Amygdala (tissue), 56 donors: Measurements from ENCODE around the gene TBCK.
"Not testable (repeated sequence)": the region's sequence is repeated elsewhere in the genome, so short reads cannot be mapped to it uniquely, and the experiment has no call there.

Experiments
- DNase-seq, 56 donors: peaks; one replicate each; lab custom pipeline; 2025; lab: John Stamatoyannopoulos, UW

Gene TBCK

GRCh38 chr4:106140601-106141000 lies 175.4 kb downstream of the TBCK start:
- DNase-seq: no peak

- DNase-seq: no peak
Measured at GRCh38 chr4:106136777-106137331, 179.2 kb downstream of the TBCK start.

DNA sequence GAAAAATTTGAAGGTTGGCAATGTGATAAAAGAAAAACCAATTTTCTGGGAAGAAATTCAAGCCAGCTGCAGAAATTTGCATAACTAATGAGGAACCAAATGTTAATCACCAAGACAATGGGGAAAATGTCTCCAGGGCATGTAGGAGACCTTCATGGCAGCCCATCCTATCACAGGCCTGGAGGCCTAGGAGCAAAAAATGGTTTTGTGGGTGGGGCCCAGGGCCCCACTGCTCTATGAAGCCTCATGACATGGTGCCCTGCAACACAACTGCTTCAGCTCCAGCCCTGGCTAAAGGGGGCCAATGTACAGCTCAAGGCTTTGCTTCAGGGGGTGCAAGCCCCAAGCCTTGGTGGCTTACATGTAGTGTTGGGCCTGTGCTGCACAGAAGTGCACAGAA lies 184.0 kb downstream of the TBCK start:
- no peak for DNase-seq

DNA sequence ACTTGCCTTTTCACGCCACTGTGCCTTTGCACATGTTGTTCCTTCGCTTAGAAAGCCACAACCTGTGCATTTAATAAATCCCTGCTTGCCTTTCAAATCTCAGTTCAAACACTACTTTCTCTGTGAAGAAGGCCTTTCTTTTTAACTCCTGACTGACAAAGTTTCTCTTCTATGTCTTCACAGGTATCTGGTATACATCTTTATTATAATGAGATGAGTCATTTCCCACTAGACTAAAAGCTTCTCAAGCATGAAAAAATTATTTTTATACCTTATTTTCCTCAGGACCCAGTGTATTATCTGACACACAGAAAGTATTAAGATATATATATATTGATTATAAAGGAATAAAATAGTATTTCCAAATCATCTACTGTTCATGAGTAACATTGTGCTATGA lies 189.9 kb downstream of the TBCK start:
- no peak for DNase-seq

- not testable (repeated sequence) for DNase-seq
Measured at GRCh38 chr4:106119949-106120555, 196.0 kb downstream of the TBCK start.

- DNase-seq: no peak
Measured at GRCh38 chr4:106116025-106116424, 200.0 kb downstream of the TBCK start.

DNA sequence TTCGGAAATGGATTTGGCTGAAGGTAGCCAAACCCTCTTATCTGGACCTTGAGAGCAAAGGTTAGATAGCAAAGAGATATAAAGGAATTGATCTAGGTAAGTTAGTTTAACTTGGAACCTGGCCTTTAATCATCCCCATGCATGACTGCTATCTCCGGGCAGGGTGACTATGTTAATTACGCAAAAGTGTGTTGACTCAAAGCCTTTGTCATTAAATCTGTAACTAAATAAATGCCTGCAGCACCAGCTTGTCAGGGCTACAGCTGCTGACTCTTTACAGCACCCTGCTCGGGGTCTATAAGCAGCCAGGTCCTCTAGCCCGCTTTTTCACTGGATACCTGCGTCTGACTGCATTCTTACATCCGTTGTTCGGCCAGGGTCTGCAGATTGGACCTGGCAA lies 201.7 kb downstream of the TBCK start:
- DNase-seq: no peak

DNA sequence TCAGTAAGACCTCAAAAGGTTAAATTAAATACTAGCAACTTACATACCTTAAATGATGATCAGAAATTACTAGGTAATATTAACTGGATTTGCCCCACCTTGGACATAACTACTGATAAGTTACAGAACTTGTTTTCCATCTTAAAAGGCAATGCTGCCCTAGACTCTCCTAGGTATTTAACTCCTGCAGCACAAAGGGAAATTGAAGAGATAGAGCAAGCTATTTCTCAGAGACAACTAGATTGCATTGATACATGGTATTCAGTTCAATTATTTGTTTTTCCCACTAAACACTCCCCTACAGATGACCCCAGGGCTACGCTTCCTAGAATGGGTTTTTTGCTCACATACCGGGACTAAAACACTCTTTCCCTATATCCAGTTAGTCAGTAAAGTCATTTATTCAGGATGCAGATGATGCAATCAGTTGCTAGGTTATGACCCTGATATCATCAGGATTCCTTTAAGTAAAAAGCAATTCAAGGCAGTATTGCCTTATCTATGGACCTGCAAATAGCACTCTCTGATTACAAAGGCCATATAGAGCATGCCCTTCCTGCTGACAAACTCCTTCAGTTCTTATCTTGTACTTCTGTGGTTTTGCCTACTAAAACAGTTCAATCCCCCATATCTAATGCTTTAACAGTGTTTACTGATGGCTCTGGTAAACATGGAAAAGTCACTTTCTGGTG lies 204.1 kb downstream of the TBCK start:
- not testable (repeated sequence) for DNase-seq

DNA sequence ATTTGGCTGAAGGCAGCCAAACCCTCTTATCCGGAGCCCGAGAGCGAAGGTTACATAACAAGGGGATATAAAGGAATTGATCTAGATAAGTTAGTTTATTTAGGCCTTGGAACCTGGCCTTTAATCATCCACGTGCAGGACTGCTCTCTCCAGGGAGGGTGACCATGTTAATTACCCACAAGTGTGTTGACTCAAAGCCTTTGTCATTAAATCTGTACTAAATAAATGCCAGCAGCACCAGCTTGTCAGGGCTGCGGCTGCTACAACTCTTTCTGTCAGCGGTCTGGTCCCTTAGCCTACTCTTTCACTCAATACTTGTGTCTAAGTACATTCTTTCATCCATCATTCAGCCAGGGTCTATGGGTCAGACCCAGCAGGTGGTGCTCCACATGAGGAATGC lies 206.1 kb downstream of the TBCK start:
- no peak for DNase-seq

- DNase-seq: no peak
Measured at GRCh38 chr4:106105697-106106096, 210.3 kb downstream of the TBCK start.

DNA sequence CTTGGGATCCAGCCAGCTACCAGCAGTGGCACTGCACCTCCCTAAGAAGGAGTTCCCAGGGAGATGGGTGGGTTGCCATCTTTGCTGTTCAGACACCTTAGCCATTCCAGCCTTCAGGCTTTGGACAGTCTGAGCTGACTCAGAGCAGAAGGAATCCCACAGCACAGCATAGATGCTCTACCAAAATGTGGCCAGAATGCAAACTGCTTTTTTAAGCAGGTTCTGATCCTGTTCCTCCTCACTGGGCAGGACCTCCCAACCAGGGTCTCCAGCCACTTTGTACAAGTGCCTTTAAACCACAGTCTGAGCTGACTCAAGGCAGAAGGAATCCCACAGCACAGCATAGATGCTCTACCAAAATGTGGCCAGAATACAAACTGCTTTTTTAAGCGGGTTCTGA lies 211.7 kb downstream of the TBCK start:
- DNase-seq: no peak

DNA sequence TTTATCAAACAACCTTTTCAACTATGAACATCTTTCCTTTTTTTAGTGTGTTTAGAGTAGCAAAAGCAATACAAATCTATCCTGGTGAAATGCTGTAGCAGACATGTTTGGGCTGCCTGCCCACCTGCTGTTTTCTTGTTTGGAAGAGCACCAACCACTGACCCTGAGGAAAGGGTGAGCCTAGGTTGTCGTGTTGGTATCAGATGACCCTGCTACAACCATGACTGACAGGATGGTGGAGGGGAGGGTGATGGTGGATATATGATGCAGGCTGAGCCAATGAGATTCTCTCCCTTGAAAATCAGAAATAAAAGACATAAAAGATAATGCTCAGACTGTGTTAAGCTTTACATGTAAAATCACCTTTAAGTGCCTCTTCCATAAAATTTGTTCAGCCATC lies 219.6 kb downstream of the TBCK start:
- no peak for DNase-seq

GRCh38 chr4:106095408-106095807 lies 220.6 kb downstream of the TBCK start:
- DNase-seq: no peak

DNA sequence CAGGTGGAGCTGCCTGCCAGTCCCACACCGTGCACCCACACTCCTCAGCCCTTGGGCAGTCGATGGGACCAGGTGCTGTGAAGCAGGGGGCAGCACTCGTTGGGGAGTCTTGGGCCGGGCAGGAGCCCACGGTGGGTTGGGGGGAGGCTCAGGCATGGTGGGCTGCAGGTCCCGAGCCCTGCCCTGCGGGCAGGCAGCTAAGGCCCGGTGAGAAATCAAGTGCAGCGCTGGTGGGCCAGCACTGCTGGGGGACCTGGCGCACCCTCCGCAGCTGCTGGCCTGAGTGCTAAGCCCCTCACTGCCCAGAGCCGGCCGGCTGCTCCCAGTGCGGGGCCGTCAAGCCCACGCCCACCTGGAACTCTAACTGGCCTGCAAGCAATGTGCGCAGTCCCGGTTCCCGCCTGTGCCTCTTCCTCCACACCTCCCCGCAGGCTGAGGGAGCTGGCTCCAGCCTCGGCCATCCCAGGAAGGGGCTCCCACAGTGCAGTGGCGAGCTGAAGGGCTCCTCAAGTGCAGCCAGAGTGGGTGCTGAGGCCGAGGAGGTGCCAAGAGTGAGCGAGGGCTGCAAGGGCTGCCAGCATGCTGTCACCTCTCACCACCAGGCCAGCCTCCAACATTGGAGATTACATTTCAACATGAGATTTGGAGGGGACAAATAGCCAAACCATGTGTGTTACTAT lies 223.5 kb downstream of the TBCK start:
- no peak for DNase-seq

DNA sequence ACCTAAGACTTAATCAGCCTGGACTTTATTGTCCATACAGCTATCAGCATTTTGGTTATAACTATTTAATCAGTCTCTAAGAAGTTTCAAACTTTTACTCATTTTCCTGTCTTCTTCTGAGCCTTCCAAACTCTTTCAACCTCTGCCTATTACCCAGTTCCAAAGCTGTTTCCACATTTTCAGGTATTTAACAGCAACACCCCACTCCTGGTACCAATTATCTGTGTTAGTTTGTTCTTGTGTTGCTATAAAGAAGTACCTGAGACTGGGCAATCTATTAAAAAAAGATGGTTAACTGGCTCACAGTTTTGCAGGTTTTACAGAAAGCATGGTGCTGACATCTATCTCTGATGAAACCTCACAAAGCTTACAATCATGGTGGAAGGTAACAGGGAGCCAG lies 225.2 kb downstream of the TBCK start:
- DNase-seq: no peak

DNA sequence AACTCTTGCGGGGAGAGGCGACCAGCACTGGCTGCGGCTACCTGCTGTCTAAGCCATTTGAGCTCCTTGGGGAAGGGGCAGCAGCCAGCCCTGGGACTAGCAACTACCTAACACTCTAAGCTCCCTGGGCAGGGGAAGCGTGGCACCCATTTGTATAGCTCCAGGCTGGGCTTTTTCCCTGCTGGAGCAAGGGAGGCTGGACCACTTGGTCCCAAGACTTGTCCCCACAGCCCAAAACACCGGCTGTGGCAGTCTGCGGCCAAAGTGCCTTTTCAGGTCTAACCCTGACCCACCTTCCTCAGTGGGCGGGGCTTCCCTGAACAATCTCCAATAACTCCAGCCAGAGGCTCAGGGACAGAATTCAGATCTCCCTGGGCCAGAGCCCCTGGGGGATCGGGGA lies 232.9 kb downstream of the TBCK start:
- DNase-seq: no peak

- no peak for DNase-seq
Measured at GRCh38 chr4:106080376-106080775, 235.6 kb downstream of the TBCK start.

DNA sequence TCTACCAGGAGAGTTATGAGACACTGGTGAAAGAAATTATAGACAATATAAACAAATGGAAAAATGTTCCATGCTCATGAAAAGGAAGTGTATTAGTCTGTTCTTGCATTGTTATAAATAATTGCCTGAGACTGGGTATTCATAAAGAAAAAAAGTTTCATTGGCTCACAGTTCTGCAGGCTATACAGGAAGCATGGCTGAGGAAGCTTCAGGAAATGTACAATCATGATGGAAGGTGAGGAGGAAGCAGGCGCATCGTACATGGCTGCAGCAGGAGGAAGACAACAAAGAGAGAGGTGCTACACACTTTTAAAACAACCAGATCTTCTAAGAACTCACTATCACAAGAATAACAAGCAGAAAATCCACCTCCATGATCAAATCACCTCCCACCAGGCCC lies 236.4 kb downstream of the TBCK start:
- no peak for DNase-seq

GRCh38 chr4:106065018-106065417 lies 251.0 kb downstream of the TBCK start:
- DNase-seq: no peak

- DNase-seq: no peak
Measured at GRCh38 chr4:106063009-106063408, 253.0 kb downstream of the TBCK start.

- no peak for DNase-seq
Measured at GRCh38 chr4:106062452-106062875, 253.5 kb downstream of the TBCK start.

- no peak for DNase-seq
Measured at GRCh38 chr4:106058921-106059320, 257.1 kb downstream of the TBCK start.
